Esophagus (tissue), 2 donors: ENCODE measurements around the gene ZNF518B. TPM values are rescaled to one million over a fixed set of nuclear protein-coding genes. Genes with fewer than 3 reads are reported as not detected.

Experiments used
- H3K27ac ChIP-seq, 2 donors: one replicate each; pipeline ENCODE4 v1.5.1; 2013; ENCODE audit warnings: low read depth in 2 of 2, mild to moderate bottlenecking in 2 of 2, inconsistent platforms in 1 of 2, low read length in 1 of 2, moderate library complexity in 1 of 2
- H3K27me3 ChIP-seq, 2 donors: one replicate each; pipeline ENCODE4 v1.6.1; 2013; ENCODE audit warnings: low read length in 2 of 2, control low read depth in 1 of 2, mild to moderate bottlenecking in 1 of 2; ENCODE audit not compliant: insufficient read depth in 2 of 2, control insufficient read depth in 1 of 2
- H3K36me3 ChIP-seq, 2 donors: one replicate each; pipeline ENCODE4 v1.6.1; 2013; ENCODE audit warnings: low read length in 1 of 2; ENCODE audit not compliant: control insufficient read depth in 2 of 2, insufficient read depth in 2 of 2
- H3K4me1 ChIP-seq, 2 donors: one replicate each; pipeline ENCODE4 v1.6.1; 2013; ENCODE audit warnings: low read length in 1 of 2; ENCODE audit not compliant: control insufficient read depth in 2 of 2, insufficient read depth in 2 of 2
- H3K4me3 ChIP-seq, 2 donors: one replicate each; pipeline ENCODE4 v1.5.1; 2013; ENCODE audit warnings: low read length in 2 of 2, mild to moderate bottlenecking in 2 of 2, low read depth in 1 of 2, moderate library complexity in 1 of 2
- H3K9me3 ChIP-seq, 2 donors: one replicate each; pipeline ENCODE4 v1.6.1; 2013; ENCODE audit warnings: mild to moderate bottlenecking in 2 of 2, low read depth in 1 of 2, low read length in 1 of 2, moderate library complexity in 1 of 2; ENCODE audit not compliant: control insufficient read depth in 2 of 2, insufficient read depth in 1 of 2
- WGBS, 2 donors: extraction: QIAGEN DNeasy Blood & Tissue Kit; methylation state at CpG; one replicate each; pipeline ENCODE4 v1.1.7; 2013; 5-methylcytosine and 5-hydroxymethylcytosine counted together
- polyA plus RNA-seq, 2 donors: library from polyadenylated mRNA; stranded (reverse); fragments of 200-250 nt; gene quantifications; one replicate each; pipeline ENCODE4 v1.2.3, GENCODE V29; 2013
- donor health status: healthy with polysubstance abuse.
- donor health status: Bipolar disorder and iron deficiency.

Gene ZNF518B
- polyA plus RNA-seq, 2 donors, result 1.9 to 2.7 TPM

DNA sequence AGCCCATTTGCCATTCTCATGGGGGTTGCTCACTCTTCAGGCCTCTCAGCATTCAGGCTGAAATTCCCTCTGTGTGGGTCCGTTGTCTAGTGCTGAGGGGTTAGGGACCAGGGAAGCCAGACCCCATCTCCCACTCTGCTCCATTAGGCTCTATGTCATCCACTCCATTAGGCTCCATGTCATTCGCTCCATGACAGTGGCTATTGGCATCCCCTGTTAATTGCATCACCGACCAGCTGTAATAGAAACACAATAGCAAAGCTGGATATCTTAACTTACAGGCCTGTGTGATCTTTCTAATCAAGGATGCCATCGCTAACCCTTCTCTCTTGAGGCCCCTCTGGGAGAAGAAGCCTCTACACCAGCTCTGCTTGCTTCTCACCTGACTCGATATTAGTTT is 25.7 kb upstream of the ZNF518B start:
- Histone ChIP-seq H3K9me3 (no peaks in the 10 kb centered on the region), H3K27me3 (no peaks in the 10 kb centered on the region), H3K36me3 (no peaks in the 10 kb centered on the region), H3K4me1 (no peaks in the 10 kb centered on the region), H3K27ac (no peak overlapping the region), H3K4me3 (no peak overlapping the region)
- 70 to 72% methylated on average over 5 of the region's 5 CpGs for WGBS, 2 donors

DNA sequence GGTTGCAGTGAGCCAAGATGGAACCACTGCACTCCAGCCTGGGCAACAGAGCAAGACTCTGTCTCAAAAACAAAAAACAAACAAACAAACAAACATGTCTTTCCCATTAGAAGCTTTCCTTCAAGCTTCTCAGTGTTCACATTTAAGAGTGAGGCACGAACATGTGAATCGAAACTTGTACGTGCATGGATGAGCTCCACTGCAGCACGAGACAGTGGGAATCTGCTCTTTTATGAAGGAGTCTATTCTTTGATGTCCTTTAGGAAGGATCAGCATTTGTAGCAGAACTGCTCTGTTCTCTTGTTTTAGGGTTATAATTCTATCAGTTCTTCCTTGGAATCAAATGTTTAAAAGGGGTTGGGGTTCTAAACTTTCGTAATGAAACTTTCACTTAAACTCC is 23.4 kb upstream of the ZNF518B start:
- Histone ChIP-seq H3K9me3 (no peaks in the 10 kb centered on the region), H3K36me3 (no peaks in the 10 kb centered on the region), H3K27me3 (no peaks in the 10 kb centered on the region), H3K4me1 (no peaks in the 10 kb centered on the region), H3K27ac (no peak overlapping the region), H3K4me3 (no peak overlapping the region)
- 84 to 89% methylated on average over 5 of the region's 5 CpGs for WGBS, 2 donors

DNA sequence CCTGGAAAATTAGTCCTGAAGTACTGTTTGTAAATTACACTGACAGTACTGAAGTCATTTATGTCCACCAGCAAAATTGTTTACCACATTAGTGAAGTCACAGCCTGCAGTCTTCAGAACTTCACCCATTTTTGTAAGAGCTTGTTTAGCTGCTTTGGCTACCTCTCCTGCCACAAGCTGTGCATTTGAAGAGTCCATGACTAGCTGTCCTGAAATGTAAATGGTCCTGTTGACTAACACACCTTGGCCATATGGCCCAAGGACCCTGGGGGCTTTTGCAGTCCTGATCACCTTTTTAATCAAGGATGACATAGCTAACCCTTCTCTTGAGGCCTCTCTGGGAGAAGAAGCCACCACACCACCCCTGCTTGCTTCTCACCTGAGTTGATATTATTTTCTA is 21.4 kb upstream of the ZNF518B start:
- Histone ChIP-seq H3K9me3 (no peaks in the 10 kb centered on the region), H3K4me1 (no peaks in the 10 kb centered on the region), H3K4me3 (no peak overlapping the region), H3K36me3 (no peaks in the 10 kb centered on the region), H3K27me3 (no peaks in the 10 kb centered on the region), H3K27ac (no peak overlapping the region)

DNA sequence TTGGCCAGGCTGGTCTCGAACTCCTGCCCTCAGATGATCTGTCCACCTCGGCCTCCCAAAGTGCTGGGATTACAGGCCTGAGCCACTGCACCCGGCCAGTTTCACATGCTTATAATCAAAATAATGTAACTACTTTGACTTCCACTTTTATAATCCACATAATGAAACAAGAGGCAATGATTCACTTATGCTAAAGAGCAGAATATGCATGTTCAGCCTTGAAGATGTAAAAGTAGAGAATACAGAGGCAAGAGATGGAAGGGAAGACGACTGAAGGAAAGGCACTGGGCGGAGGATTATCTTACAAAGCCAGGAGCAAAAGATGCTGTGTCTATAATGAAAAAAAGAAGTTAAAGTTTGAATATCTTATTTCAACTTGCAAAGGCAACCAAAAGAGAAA is 13.3 kb upstream of the ZNF518B start:
- no peaks in the 10 kb centered on the region for H3K27me3 ChIP-seq
- no peaks in the 10 kb centered on the region for H3K36me3 ChIP-seq
- H3K4me3 ChIP-seq, result no peak overlapping the region
- WGBS, 2 donors, result 82% methylated on average over 5 of the region's 5 CpGs
- H3K27ac ChIP-seq, result no peak overlapping the region
- H3K4me1 ChIP-seq, result no peaks in the 10 kb centered on the region
- H3K9me3 ChIP-seq, result no peaks in the 10 kb centered on the region

DNA sequence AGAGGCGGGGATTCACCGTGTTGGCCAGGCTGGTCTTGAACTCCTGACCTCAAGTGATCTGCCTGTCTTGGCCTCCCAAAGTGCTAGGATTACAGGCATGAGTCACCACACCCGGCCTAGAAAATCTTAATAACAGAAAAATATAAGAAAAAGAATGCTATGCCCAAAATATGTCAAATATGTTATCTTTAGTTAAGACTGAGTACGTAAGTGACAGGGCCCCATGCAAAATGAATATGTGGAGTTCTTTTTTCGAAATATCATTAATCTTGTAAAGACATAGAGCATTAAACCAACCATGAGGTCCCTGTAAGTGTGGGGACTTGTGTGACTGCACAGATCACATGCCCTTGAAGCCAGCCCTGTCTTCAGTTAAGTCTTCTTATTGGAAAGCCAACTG is 8.9 kb upstream of the ZNF518B start:
- H3K27ac ChIP-seq, result no peak overlapping the region
- peaks cover 0 to 6% of the 10 kb centered on the region in 2 donors for H3K9me3 ChIP-seq
- no peak overlapping the region for H3K4me3 ChIP-seq
- H3K36me3 ChIP-seq, result no peaks in the 10 kb centered on the region
- H3K4me1 ChIP-seq, result peaks cover 0 to 2% of the 10 kb centered on the region in 2 donors
- 79 to 81% methylated on average over 5 of the region's 5 CpGs for WGBS, 2 donors
- H3K27me3 ChIP-seq, result peaks cover 0 to 2% of the 10 kb centered on the region in 2 donors

DNA sequence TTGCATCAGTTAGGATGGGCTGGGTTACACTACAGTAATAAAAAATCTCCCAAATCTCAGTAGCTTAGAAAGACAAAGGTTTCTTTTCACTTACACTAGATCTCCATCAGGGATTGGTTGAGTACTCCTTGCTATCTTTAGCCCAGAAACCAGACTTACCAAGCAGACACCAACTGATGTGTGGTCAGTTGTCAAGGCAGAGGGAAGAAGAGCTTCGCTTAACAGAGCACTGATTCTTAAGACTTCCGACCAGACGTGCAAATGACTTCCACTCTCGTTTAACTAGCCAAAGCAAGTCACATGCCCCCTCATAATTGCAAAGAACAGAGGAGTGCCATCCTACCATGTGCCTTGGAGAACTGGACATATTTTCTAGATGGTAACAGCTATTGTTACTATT is 5.7 kb upstream of the ZNF518B start:
- Histone ChIP-seq H3K36me3 (no peaks in the 10 kb centered on the region), H3K9me3 (peaks cover 0 to 6% of the 10 kb centered on the region in 2 donors), H3K27ac (no peak overlapping the region), H3K4me3 (no peak overlapping the region), H3K4me1 (peaks cover 0 to 2% of the 10 kb centered on the region in 2 donors), H3K27me3 (peaks cover 0 to 4% of the 10 kb centered on the region in 2 donors)
- WGBS, 2 donors, result 94 to 98% methylated on average over 4 of the region's 4 CpGs

DNA sequence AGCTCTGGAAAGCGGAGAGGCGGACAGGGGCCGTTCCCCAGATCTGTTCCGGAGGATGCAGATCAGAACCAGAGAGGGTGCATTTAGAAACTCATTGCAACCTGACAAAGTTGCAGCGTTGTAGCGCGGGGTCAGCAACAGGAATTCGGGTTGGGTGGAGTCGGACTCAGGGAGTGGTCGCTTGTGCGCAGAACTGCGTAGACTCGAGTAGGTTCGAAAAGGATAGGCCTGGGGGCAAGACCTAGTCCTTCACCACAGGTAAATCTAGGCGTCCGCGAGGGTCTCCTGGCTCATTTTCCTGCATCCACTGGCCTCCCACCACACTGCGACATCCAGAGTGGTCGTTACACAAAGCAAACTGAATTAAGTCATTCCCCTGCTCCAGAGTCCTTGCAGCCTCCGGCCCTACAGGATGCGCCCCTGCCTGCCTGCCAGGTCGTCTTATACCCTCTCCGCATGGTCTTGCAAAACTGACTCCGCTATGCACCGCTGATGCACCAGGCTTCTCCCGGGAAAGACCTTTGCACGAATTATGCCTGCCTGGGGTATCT is 4.7 kb upstream of the ZNF518B start:
- Histone ChIP-seq H3K4me3 (peak overlapping the region in 1 of 2 donors; percentile 12), H3K4me1 (peaks cover 0 to 2% of the 10 kb centered on the region in 2 donors), H3K27ac (no peak overlapping the region), H3K9me3 (peaks cover 0 to 10% of the 10 kb centered on the region in 2 donors), H3K27me3 (peaks cover 0 to 4% of the 10 kb centered on the region in 2 donors), H3K36me3 (no peaks in the 10 kb centered on the region)
- WGBS, 2 donors, result 51 to 52% methylated on average over 27 of the region's 27 CpGs

DNA sequence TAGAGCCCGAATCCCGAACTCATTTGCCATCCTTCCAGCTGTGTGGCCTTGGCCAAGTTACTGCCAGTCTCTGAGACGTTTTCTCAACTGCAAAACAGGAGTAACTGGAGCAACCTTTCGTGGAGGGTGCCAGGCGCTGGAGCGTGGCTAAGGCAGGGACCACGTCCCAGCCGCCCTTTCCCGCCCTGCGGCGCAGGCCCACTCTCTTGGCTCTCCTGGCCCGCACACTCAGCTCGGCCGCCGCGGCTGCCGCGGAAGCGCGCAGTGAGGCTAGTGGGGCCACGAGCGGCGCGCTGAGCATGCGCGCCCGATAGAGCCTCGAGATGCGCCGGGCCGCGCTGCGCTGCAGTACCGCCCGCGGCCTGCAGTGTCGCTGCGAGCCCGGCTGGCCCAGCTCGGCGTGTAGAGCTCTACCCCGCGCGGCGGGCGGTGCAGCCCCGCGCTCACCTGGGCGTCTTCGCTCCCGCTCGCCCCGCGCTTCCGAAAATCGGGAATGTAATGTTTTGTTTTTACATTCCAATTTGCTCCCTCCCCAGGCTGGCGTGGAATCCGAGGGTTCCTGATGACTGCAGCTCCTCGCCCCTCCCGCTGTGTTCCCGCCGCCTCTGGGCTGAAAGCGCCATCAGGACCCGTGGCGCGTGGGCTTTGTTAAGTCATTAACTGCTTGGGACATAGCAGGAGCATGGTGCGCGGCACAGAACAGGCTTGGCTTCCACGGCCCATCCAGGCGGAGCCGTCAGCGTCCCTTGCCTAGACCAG is 4.0 kb upstream of the ZNF518B start:
- 8 to 10% methylated on average over 64 to 72 of the region's 72 CpGs for WGBS, 2 donors
- Histone ChIP-seq H3K27ac (no peak overlapping the region), H3K9me3 (peaks cover 0 to 10% of the 10 kb centered on the region in 2 donors), H3K4me3 (peak overlapping the region; percentile 12 to 23), H3K36me3 (no peaks in the 10 kb centered on the region), H3K4me1 (peaks cover 0 to 6% of the 10 kb centered on the region in 2 donors), H3K27me3 (peaks cover 0 to 4% of the 10 kb centered on the region in 2 donors)

DNA sequence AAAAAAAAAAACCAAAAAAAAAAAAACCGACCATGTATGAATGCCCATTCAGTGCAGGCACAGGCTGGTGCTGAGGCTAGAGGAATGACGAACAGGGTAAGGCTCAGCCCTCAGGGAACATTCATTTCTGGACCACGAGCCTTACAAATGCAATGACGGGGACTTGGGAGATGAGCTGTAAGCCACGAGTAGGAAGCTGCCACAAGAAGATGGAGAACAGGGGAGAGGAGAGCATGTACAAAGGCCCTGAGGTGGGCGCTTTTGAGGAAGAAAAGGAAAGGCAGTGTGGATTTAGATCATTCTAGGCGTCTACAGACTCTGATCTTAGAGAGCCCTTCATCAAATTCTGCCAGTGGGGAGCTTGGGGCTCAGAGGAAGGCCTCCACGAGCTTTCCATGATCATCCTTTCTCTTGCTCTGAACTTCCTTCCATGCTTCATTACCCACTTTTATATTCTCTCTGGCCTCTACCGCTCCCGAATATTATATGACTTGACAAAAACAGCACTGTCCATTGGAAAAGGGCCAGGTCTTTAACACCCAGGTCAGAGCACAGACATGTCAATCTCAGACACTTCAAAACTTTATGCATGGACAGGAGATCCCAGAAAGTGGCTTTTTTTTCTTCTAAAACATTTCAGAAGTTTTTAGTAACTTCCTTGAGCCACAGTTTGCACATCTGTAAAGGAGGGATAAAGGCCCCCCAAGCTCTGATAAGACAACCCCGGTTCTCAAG is 3.3 kb upstream of the ZNF518B start:
- peaks cover 0 to 7% of the 10 kb centered on the region in 2 donors for H3K4me1 ChIP-seq

More for the DNA sequence above, 3.3 kb upstream of the ZNF518B start:
- Histone ChIP-seq H3K27me3 (peaks cover 0 to 4% of the 10 kb centered on the region in 2 donors), H3K9me3 (peaks cover 0 to 10% of the 10 kb centered on the region in 2 donors), H3K36me3 (no peaks in the 10 kb centered on the region), H3K27ac (no peak overlapping the region), H3K4me3 (no peak overlapping the region)
- WGBS, 2 donors, result 75 to 79% methylated on average over 11 of the region's 11 CpGs
